HepG2 (cell line): Measurements from ENCODE around the gene RHOG. TPM values are rescaled to one million over a fixed set of nuclear protein-coding genes. Genes with fewer than 3 reads are reported as not detected.

Experiments
- EZH2 ChIP-seq: conservative IDR thresholded peaks from 2 replicates; pipeline ENCODE4 v1.6.1; 2012; ENCODE audit warnings: mild to moderate bottlenecking, low read depth, low read length, moderate library complexity
- HCFC1 ChIP-seq: fragments of 150-350 bp; IDR thresholded peaks from 2 replicates; pipeline ENCODE4 v1.6.1; 2014; ENCODE audit warnings: low read depth, low read length
- HES4 ChIP-seq: sonication (generic); formaldehyde crosslinking; IDR thresholded peaks from 2 replicates; pipeline ENCODE4 v1.9.0; 2021; ENCODE audit warnings: mild to moderate bottlenecking, missing genetic modification reagents, borderline replicate concordance
- KDM2A ChIP-seq: sonication (generic); formaldehyde crosslinking; IDR thresholded peaks from 2 replicates; pipeline ENCODE4 v1.4.0; 2020; ENCODE audit warnings: low read depth, missing genetic modification reagents, borderline replicate concordance
- MTA3 ChIP-seq: sonication (generic); formaldehyde crosslinking; IDR thresholded peaks from 2 replicates; pipeline ENCODE4 v1.4.0; 2020; ENCODE audit warnings: missing genetic modification reagents
- NFRKB ChIP-seq: fragments of 450-650 bp; IDR thresholded peaks from 2 replicates; pipeline ENCODE4 v1.6.1; 2017
- WIZ ChIP-seq: sonication (generic); formaldehyde crosslinking; IDR thresholded peaks from 2 replicates; pipeline ENCODE4 v1.5.1; 2020; ENCODE audit warnings: mild to moderate bottlenecking, missing genetic modification reagents
- ZNF550 ChIP-seq: sonication (generic); formaldehyde crosslinking; IDR thresholded peaks from 2 replicates; pipeline ENCODE4 v1.4.0; 2020; ENCODE audit warnings: mild to moderate bottlenecking, missing genetic modification reagents, borderline replicate concordance
- ZNF660 ChIP-seq: sonication (generic); formaldehyde crosslinking; IDR thresholded peaks from 2 replicates; pipeline ENCODE4 v1.5.1; 2020; ENCODE audit warnings: mild to moderate bottlenecking, low read depth, missing genetic modification reagents, borderline replicate concordance
- ZNF772 ChIP-seq: sonication (generic); formaldehyde crosslinking; IDR thresholded peaks from 2 replicates; pipeline ENCODE4 v1.5.0; 2020; ENCODE audit warnings: mild to moderate bottlenecking, missing genetic modification reagents
- polyA plus RNA-seq, 8 experiments: library from polyadenylated mRNA; depleted of rRNA in 3 of 8; stranded (reverse) in 7 of 8; unstranded in 1 of 8; fragments of >200 nt; fragmentation: Illumina TruSeq in 4 of 8; extraction: Trizol in 4 of 8; gene quantifications; 2 replicates each; pipeline versions ENCODE4 v1.2.1 to v1.2.3, GENCODE V29; 2011 to 2016; ENCODE audit warnings: low read depth in 4 of 8, missing spikeins in 1 of 8, mixed read lengths in 1 of 8; ENCODE audit not compliant: insufficient read depth in 1 of 8
- total RNA-seq, 5 experiments: library from RNA; depleted of rRNA; stranded (reverse); fragments of >200 nt; fragmentation: Illumina TruSeq; extraction: Trizol; gene quantifications; 2 replicates each; pipeline ENCODE4 v1.2.3, GENCODE V29; 2016; ENCODE audit warnings: low read depth in 1 of 5
- TF ChIP-seq, protein P1 (sequence below): sonication (generic); formaldehyde crosslinking; IDR thresholded peaks from 2 replicates; pipeline ENCODE4 v1.9.0; 2021; ENCODE audit warnings: mild to moderate bottlenecking, missing genetic modification reagents
- TF ChIP-seq, protein P2 (sequence below): IDR thresholded peaks from 2 replicates; pipeline ENCODE4 v1.6.1; 2018; ENCODE audit warnings: missing genetic modification reagents
- TF ChIP-seq, protein P3 (sequence below): sonication (generic); formaldehyde crosslinking; IDR thresholded peaks from 2 replicates; pipeline ENCODE4 v1.4.0; 2020; ENCODE audit warnings: mild to moderate bottlenecking, missing genetic modification reagents, borderline replicate concordance
- TF ChIP-seq, protein P4 (sequence below): sonication (generic); formaldehyde crosslinking; IDR thresholded peaks from 2 replicates; pipeline ENCODE4 v1.4.0; 2020; ENCODE audit warnings: missing genetic modification reagents
- TF ChIP-seq, protein P5 (sequence below): sonication (generic); formaldehyde crosslinking; IDR thresholded peaks from 2 replicates; pipeline ENCODE4 v1.4.0; 2020; ENCODE audit warnings: missing genetic modification reagents, borderline replicate concordance

RHOG gene
- total and polyA plus RNA-seq, 2 of the 13 experiments (the other 11 are each of a cell fraction or from before 2014, with no cell fraction given): 7.7 to 23.4 TPM

DNA sequence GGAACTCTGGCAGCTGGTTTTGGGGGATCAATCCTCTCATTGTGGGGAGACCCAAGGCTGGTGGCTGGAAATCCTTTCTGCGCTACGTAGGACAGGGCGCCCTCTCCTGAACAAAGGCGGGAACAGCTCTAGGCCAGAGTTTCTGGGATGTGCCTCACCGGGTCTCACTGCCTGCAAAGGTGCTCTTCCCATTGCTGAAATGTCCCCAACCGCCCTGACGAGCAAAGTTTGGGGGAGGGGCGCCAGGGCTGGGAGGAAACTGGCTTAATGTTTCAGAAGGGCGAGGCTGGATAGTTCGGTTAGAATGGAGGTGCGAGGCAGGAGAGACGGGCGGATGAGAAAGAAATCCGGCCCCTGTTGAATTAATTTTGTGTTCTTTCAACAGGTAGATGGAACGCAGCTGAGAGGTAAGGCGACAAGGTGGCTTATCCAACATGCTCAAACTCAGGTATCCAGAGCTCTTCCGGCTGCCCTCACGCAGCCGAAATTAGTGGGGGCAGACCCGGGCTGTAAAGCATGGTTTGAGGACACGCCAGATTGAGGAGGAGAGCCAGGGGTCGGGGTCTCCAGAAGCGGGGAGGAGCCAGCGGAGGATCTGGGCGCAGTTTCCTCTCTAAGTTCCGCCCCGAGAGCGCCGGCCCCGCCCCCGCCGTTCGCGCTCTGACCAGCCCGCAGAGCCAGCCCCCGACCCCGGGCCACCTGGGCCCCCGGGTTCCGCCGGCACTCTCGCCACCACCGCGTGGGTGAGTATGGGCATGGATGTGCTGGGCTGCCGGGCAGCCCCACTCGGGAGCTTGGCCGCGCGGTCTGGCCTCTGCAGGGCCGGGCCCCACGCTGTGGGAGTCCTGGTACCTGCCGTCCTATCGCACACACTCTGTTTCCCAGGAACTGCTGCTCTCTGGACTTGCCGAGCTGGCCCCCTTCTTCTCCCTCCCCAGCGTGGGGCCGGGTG lies 32.6 kb downstream of the RHOG start, which contains the start of gene PGAP2 (continued):
- TF ChIP-seq HCFC1: no peak
- TF ChIP-seq, protein P1, sequence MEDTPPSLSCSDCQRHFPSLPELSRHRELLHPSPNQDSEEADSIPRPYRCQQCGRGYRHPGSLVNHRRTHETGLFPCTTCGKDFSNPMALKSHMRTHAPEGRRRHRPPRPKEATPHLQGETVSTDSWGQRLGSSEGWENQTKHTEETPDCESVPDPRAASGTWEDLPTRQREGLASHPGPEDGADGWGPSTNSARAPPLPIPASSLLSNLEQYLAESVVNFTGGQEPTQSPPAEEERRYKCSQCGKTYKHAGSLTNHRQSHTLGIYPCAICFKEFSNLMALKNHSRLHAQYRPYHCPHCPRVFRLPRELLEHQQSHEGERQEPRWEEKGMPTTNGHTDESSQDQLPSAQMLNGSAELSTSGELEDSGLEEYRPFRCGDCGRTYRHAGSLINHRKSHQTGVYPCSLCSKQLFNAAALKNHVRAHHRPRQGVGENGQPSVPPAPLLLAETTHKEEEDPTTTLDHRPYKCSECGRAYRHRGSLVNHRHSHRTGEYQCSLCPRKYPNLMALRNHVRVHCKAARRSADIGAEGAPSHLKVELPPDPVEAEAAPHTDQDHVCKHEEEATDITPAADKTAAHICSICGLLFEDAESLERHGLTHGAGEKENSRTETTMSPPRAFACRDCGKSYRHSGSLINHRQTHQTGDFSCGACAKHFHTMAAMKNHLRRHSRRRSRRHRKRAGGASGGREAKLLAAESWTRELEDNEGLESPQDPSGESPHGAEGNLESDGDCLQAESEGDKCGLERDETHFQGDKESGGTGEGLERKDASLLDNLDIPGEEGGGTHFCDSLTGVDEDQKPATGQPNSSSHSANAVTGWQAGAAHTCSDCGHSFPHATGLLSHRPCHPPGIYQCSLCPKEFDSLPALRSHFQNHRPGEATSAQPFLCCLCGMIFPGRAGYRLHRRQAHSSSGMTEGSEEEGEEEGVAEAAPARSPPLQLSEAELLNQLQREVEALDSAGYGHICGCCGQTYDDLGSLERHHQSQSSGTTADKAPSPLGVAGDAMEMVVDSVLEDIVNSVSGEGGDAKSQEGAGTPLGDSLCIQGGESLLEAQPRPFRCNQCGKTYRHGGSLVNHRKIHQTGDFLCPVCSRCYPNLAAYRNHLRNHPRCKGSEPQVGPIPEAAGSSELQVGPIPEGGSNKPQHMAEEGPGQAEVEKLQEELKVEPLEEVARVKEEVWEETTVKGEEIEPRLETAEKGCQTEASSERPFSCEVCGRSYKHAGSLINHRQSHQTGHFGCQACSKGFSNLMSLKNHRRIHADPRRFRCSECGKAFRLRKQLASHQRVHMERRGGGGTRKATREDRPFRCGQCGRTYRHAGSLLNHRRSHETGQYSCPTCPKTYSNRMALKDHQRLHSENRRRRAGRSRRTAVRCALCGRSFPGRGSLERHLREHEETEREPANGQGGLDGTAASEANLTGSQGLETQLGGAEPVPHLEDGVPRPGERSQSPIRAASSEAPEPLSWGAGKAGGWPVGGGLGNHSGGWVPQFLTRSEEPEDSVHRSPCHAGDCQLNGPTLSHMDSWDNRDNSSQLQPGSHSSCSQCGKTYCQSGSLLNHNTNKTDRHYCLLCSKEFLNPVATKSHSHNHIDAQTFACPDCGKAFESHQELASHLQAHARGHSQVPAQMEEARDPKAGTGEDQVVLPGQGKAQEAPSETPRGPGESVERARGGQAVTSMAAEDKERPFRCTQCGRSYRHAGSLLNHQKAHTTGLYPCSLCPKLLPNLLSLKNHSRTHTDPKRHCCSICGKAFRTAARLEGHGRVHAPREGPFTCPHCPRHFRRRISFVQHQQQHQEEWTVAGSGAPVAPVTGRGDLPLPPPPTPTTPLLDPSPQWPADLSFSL (CRISPR knock-in tag): no peak
- TF ChIP-seq KDM2A (CRISPR knock-in tag): peak; percentile 15; the same call in 1 of the 2 replicates
- no peak for TF ChIP-seq NFRKB
- TF ChIP-seq HES4: no peak
- TF ChIP-seq, protein P2, sequence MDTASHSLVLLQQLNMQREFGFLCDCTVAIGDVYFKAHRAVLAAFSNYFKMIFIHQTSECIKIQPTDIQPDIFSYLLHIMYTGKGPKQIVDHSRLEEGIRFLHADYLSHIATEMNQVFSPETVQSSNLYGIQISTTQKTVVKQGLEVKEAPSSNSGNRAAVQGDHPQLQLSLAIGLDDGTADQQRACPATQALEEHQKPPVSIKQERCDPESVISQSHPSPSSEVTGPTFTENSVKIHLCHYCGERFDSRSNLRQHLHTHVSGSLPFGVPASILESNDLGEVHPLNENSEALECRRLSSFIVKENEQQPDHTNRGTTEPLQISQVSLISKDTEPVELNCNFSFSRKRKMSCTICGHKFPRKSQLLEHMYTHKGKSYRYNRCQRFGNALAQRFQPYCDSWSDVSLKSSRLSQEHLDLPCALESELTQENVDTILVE (CRISPR knock-in tag): no peak
- TF ChIP-seq, protein P3, sequence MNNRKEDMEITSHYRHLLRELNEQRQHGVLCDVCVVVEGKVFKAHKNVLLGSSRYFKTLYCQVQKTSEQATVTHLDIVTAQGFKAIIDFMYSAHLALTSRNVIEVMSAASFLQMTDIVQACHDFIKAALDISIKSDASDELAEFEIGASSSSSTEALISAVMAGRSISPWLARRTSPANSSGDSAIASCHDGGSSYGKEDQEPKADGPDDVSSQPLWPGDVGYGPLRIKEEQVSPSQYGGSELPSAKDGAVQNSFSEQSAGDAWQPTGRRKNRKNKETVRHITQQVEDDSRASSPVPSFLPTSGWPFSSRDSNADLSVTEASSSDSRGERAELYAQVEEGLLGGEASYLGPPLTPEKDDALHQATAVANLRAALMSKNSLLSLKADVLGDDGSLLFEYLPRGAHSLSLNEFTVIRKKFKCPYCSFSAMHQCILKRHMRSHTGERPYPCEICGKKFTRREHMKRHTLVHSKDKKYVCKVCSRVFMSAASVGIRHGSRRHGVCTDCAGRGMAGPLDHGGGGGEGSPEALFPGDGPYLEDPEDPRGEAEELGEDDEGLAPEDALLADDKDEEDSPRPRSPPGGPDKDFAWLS (CRISPR knock-in tag): no peak
- no peak for TF ChIP-seq MTA3
- no peak for TF ChIP-seq ZNF550
- no peak for TF ChIP-seq ZNF660 (CRISPR knock-in tag)
- no peak for TF ChIP-seq EZH2
- TF ChIP-seq, protein P4, sequence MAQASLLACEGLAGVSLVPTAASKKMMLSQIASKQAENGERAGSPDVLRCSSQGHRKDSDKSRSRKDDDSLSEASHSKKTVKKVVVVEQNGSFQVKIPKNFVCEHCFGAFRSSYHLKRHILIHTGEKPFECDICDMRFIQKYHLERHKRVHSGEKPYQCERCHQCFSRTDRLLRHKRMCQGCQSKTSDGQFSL (CRISPR knock-in tag): no peak
- TF ChIP-seq, protein P5, sequence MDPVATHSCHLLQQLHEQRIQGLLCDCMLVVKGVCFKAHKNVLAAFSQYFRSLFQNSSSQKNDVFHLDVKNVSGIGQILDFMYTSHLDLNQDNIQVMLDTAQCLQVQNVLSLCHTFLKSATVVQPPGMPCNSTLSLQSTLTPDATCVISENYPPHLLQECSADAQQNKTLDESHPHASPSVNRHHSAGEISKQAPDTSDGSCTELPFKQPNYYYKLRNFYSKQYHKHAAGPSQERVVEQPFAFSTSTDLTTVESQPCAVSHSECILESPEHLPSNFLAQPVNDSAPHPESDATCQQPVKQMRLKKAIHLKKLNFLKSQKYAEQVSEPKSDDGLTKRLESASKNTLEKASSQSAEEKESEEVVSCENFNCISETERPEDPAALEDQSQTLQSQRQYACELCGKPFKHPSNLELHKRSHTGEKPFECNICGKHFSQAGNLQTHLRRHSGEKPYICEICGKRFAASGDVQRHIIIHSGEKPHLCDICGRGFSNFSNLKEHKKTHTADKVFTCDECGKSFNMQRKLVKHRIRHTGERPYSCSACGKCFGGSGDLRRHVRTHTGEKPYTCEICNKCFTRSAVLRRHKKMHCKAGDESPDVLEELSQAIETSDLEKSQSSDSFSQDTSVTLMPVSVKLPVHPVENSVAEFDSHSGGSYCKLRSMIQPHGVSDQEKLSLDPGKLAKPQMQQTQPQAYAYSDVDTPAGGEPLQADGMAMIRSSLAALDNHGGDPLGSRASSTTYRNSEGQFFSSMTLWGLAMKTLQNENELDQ (CRISPR knock-in tag): no peak
- no peak for TF ChIP-seq WIZ
- TF ChIP-seq ZNF772 (CRISPR knock-in tag): no peak
